HepG2 (cell line): Measurements from ENCODE around the gene ESYT1. TPM values are rescaled to one million over a fixed set of nuclear protein-coding genes. Genes with fewer than 3 reads are reported as not detected.

Source experiments
- ADNP ChIP-seq: sonication (generic); formaldehyde crosslinking; IDR thresholded peaks from 2 replicates; pipeline ENCODE4 v1.4.0; 2020; ENCODE audit warnings: missing genetic modification reagents
- ELK4 ChIP-seq: sonication (generic); formaldehyde crosslinking; IDR thresholded peaks from 2 replicates; pipeline ENCODE4 v1.9.0; 2021; ENCODE audit warnings: missing genetic modification reagents, borderline replicate concordance
- ETS1 ChIP-seq: sonication (generic); formaldehyde crosslinking; IDR thresholded peaks from 2 replicates; pipeline ENCODE4 v1.4.0; 2020; ENCODE audit warnings: missing genetic modification reagents
- HOXD1 ChIP-seq: sonication (generic); formaldehyde crosslinking; IDR thresholded peaks from 2 replicates; pipeline ENCODE4 v1.5.0; 2020; ENCODE audit warnings: missing genetic modification reagents
- JARID2 ChIP-seq: sonication (generic); formaldehyde crosslinking; IDR thresholded peaks from 2 replicates; pipeline ENCODE4 v1.8.1; 2023; ENCODE audit warnings: missing genetic modification reagents, inconsistent platforms; ENCODE audit not compliant: insufficient replicate concordance
- MAFG ChIP-seq: sonication (generic); formaldehyde crosslinking; IDR thresholded peaks from 2 replicates; pipeline ENCODE4 v1.5.1; 2020; ENCODE audit warnings: mild to moderate bottlenecking, missing genetic modification reagents
- MYNN ChIP-seq: sonication (generic); formaldehyde crosslinking; IDR thresholded peaks from 2 replicates; pipeline ENCODE4 v1.4.0; 2020; ENCODE audit warnings: mild to moderate bottlenecking, low read depth, missing genetic modification reagents
- MYPOP ChIP-seq: sonication (generic); formaldehyde crosslinking; IDR thresholded peaks from 2 replicates; pipeline ENCODE4 v1.8.1; 2023; ENCODE audit warnings: mild to moderate bottlenecking, moderate library complexity, missing genetic modification reagents
- NAIF1 ChIP-seq: sonication (generic); formaldehyde crosslinking; IDR thresholded peaks from 2 replicates; pipeline ENCODE4 v1.5.0; 2020; ENCODE audit warnings: mild to moderate bottlenecking, missing genetic modification reagents, borderline replicate concordance
- RXRB ChIP-seq: IDR thresholded peaks from 2 replicates; pipeline ENCODE4 v1.6.1; 2016; ENCODE audit warnings: borderline replicate concordance, missing genetic modification reagents, missing compliant biosample characterization
- SETDB1 ChIP-seq: sonication (generic); formaldehyde crosslinking; IDR thresholded peaks from 2 replicates; pipeline ENCODE4 v1.5.1; 2020; ENCODE audit warnings: missing genetic modification reagents, mild to moderate bottlenecking, borderline replicate concordance
- TP53 ChIP-seq: sonication (generic); formaldehyde crosslinking; conservative IDR thresholded peaks from 2 replicates; pipeline ENCODE4 v1.4.0; 2020; ENCODE audit warnings: missing genetic modification reagents
- ZFP41 ChIP-seq: sonication (generic); formaldehyde crosslinking; IDR thresholded peaks from 2 replicates; pipeline ENCODE4 v1.4.0; 2020; ENCODE audit warnings: mild to moderate bottlenecking, missing genetic modification reagents, borderline replicate concordance
- ZNF101 ChIP-seq: sonication (generic); formaldehyde crosslinking; IDR thresholded peaks from 2 replicates; pipeline ENCODE4 v1.4.0; 2020; ENCODE audit warnings: mild to moderate bottlenecking, low read depth, missing genetic modification reagents, borderline replicate concordance
- ZNF317 ChIP-seq: sonication (generic); formaldehyde crosslinking; IDR thresholded peaks from 2 replicates; pipeline ENCODE4 v1.5.0; 2020; ENCODE audit warnings: mild to moderate bottlenecking, missing genetic modification reagents
- ZNF484 ChIP-seq: sonication (generic); formaldehyde crosslinking; IDR thresholded peaks from 2 replicates; pipeline ENCODE4 v1.5.1; 2020; ENCODE audit warnings: mild to moderate bottlenecking, low read depth, missing genetic modification reagents, borderline replicate concordance
- ZNF496 ChIP-seq: sonication (generic); formaldehyde crosslinking; IDR thresholded peaks from 2 replicates; pipeline ENCODE4 v1.8.1; 2023; ENCODE audit warnings: mild to moderate bottlenecking, moderate library complexity, missing genetic modification reagents; ENCODE audit not compliant: insufficient replicate concordance
- ZNF543 ChIP-seq: sonication (generic); formaldehyde crosslinking; IDR thresholded peaks from 2 replicates; pipeline ENCODE4 v1.4.0; 2020; ENCODE audit warnings: mild to moderate bottlenecking, missing genetic modification reagents
- ZNF703 ChIP-seq: sonication (generic); formaldehyde crosslinking; IDR thresholded peaks from 2 replicates; pipeline ENCODE4 v1.5.1; 2020; ENCODE audit warnings: missing genetic modification reagents, mild to moderate bottlenecking, moderate library complexity, borderline replicate concordance
- ZNF724P ChIP-seq: sonication (generic); formaldehyde crosslinking; IDR thresholded peaks from 2 replicates; pipeline ENCODE4 v1.8.0; 2022; ENCODE audit warnings: missing genetic modification reagents, borderline replicate concordance
- ZNF737 ChIP-seq: sonication (generic); formaldehyde crosslinking; IDR thresholded peaks from 2 replicates; pipeline ENCODE4 v1.5.0; 2020; ENCODE audit warnings: missing genetic modification reagents, mild to moderate bottlenecking, borderline replicate concordance
- polyA plus RNA-seq, 8 experiments: library from polyadenylated mRNA; depleted of rRNA in 3 of 8; stranded (reverse) in 7 of 8; unstranded in 1 of 8; fragments of >200 nt; fragmentation: Illumina TruSeq in 4 of 8; extraction: Trizol in 4 of 8; gene quantifications; 2 replicates each; pipeline versions ENCODE4 v1.2.1 to v1.2.3, GENCODE V29; 2011 to 2016; ENCODE audit warnings: low read depth in 4 of 8, missing spikeins in 1 of 8, mixed read lengths in 1 of 8; ENCODE audit not compliant: insufficient read depth in 1 of 8
- total RNA-seq, 5 experiments: library from RNA; depleted of rRNA; stranded (reverse); fragments of >200 nt; fragmentation: Illumina TruSeq; extraction: Trizol; gene quantifications; 2 replicates each; pipeline ENCODE4 v1.2.3, GENCODE V29; 2016; ENCODE audit warnings: low read depth in 1 of 5
- TF ChIP-seq, protein P1 (sequence below): sonication (generic); formaldehyde crosslinking; IDR thresholded peaks from 2 replicates; pipeline ENCODE4 v1.9.0; 2021; ENCODE audit warnings: missing genetic modification reagents, mild to moderate bottlenecking, borderline replicate concordance
- TF ChIP-seq, protein P2 (sequence below): sonication (generic); formaldehyde crosslinking; IDR thresholded peaks from 2 replicates; pipeline ENCODE4 v1.4.0; 2020; ENCODE audit warnings: missing genetic modification reagents

ESYT1 gene
- total and polyA plus RNA-seq, 2 of the 13 experiments (the other 11 are each of a cell fraction or from before 2014, with no cell fraction given) = 66.9 to 71.0 TPM

DNA sequence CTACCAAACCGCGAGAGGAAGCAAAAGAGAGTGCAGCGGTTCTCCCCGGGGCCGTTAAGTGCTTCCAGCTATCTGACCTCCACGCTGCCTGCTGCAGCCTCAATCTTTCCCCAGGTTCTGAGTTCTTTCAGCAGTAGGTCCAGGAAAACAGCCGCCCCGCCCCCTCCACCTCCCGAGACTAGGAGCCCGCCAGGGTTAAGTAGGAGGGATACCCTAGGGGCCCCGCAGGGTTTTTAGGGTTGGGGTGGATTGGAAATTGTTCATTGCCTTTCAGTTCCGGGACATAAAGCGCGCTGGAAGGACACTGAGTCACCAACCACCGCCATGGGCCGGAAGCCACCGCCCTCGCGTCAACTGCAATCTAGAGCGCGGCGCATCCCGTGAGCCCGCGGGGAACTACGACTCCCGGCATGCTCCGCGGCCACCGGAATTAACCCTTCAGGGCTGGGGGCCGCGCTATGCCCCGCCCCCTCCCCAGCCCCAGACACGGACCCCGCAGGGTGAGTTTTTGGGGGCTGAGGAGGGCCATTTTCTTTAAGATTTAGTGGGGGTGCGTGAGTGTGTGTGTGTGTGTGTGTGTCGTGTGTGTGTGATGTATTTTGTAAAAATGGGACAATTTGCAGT, 24.2 kb downstream of the ESYT1 start, which contains the start of gene MYL6B (continued):
- peak; percentile 25; the same call in 1 of the 2 replicates for TF ChIP-seq ETS1 (CRISPR knock-in tag)
- TF ChIP-seq ZNF737 (CRISPR knock-in tag) = no peak
- TF ChIP-seq, protein P1, sequence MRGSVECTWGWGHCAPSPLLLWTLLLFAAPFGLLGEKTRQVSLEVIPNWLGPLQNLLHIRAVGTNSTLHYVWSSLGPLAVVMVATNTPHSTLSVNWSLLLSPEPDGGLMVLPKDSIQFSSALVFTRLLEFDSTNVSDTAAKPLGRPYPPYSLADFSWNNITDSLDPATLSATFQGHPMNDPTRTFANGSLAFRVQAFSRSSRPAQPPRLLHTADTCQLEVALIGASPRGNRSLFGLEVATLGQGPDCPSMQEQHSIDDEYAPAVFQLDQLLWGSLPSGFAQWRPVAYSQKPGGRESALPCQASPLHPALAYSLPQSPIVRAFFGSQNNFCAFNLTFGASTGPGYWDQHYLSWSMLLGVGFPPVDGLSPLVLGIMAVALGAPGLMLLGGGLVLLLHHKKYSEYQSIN = no peak
- TF ChIP-seq HOXD1 = 0 out of 2 replicates have a peak, but pooled peaks have one; percentile 23
- no peak for TF ChIP-seq ZFP41 (CRISPR knock-in tag)
- TF ChIP-seq ZNF543 (CRISPR knock-in tag) = no peak
- TF ChIP-seq, protein P2, sequence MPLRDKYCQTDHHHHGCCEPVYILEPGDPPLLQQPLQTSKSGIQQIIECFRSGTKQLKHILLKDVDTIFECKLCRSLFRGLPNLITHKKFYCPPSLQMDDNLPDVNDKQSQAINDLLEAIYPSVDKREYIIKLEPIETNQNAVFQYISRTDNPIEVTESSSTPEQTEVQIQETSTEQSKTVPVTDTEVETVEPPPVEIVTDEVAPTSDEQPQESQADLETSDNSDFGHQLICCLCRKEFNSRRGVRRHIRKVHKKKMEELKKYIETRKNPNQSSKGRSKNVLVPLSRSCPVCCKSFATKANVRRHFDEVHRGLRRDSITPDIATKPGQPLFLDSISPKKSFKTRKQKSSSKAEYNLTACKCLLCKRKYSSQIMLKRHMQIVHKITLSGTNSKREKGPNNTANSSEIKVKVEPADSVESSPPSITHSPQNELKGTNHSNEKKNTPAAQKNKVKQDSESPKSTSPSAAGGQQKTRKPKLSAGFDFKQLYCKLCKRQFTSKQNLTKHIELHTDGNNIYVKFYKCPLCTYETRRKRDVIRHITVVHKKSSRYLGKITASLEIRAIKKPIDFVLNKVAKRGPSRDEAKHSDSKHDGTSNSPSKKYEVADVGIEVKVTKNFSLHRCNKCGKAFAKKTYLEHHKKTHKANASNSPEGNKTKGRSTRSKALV (CRISPR knock-in tag) = no peak; the same call in 1 of the 2 replicates
- no peak for TF ChIP-seq ZNF484 (CRISPR knock-in tag)
- no peak for TF ChIP-seq MYNN (CRISPR knock-in tag)
- TF ChIP-seq NAIF1 (CRISPR knock-in tag) = no peak
- TF ChIP-seq ELK4 (CRISPR knock-in tag) = no peak
- TF ChIP-seq MYPOP = no peak; the same call in 1 of the 2 replicates
- TF ChIP-seq ZNF101 (CRISPR knock-in tag) = no peak
- no peak for TF ChIP-seq MAFG (CRISPR knock-in tag)
- no peak for TF ChIP-seq ZNF703 (CRISPR knock-in tag)
- peak; percentile 45 for TF ChIP-seq RXRB
- no peak for TF ChIP-seq ADNP (CRISPR knock-in tag)
- TF ChIP-seq JARID2 (CRISPR knock-in tag) = no peak
- no peak for TF ChIP-seq SETDB1 (CRISPR knock-in tag)
- no peak for TF ChIP-seq ZNF724P
- no peak for TF ChIP-seq ZNF496 (CRISPR knock-in tag)
- no peak; the same call in 1 of the 2 replicates for TF ChIP-seq TP53 (CRISPR knock-in tag)
- TF ChIP-seq ZNF317 (CRISPR knock-in tag) = 0 out of 2 replicates have a peak, but pooled peaks have one; percentile 1
